GM19043 (cell line): ENCODE results near the gene PALM.
"Not testable (repeated sequence)": the region's sequence is repeated elsewhere in the genome, so short reads cannot be mapped to it uniquely, and the experiment has no call there.

Source experiments
- ATAC-seq: cut with Tn5 transposase; IDR thresholded peaks from one replicate; pipeline ENCODE4 v1.9.1; 2021; ENCODE audit warnings: low read depth; ENCODE audit not compliant: unreplicated experiment

The PALM gene

GRCh38 chr19:703651-704446 lies 4.9 kb upstream of the PALM start:
- ATAC-seq, result no peak

GRCh38 chr19:704447-704741 lies 4.3 kb upstream of the PALM start:
- no peak for ATAC-seq

DNA sequence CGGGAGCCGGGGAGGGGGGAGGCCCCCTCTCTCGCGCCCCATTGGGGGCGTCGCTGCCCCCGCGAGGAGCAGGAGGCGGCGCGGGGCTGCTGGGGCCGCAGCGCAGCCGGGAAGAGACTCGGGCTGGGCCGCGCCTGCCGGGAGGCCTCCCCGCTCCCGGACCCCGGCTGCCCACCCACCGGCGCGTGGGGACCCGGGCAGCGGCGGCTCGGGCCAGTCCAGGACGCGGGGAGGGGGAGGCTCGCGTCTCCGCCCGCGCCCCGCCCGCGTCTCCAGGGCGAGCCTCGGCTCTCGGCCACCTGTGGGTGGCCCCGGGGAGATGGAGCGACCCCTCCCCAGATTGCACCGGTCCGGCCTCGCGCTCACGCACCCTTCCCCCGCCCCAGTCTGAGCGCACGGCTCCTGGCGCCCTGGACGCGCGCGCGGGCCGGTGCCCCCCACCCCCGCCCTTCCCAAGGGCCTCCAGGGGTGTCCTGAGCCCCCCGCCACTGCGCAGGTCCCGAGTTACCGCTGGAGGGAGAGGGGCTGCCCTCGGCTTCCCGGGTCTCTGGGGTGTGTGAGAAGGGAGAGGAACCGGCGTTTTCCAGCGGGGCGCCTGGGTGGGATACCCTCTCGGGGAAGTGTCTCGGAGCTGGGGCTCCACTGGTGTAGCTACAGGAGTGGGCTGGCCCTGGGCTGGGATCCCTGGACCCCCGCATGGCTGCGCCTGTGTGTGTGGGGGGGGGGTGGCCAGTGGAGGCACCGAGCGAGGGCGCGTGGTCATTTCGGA lies 645 bp downstream of the PALM start:
- no peak for ATAC-seq

DNA sequence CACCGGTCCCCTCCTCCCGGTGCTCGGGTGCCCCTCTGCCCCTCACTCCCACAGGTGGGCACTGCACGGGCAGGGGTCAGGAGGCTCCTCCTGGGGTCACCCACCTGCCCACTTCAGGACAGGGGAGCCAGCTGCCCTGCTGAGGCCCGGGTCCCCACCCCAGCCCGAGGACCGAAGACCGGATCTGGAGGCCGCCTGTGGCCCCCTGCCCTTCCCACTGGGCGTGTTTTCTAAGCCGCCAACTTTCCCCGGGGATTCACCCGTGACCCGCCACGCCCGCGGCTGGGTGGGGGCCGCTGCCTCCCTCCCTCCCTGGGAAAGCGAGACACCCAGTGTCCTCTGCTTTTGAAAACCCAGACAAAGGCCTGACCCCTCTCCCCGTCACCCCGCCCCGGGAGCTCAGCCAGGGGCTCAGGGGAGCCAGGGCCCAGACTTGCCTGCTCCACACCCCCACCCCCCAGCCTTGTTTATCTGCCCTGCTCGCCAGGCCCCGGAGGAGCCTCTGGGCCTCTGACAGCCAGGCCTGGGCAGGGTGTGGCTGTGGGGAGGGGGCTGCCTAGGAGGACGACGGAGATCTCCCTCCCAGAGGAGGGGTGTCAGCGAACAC lies 1.3 kb downstream of the PALM start:
- ATAC-seq, result no peak

DNA sequence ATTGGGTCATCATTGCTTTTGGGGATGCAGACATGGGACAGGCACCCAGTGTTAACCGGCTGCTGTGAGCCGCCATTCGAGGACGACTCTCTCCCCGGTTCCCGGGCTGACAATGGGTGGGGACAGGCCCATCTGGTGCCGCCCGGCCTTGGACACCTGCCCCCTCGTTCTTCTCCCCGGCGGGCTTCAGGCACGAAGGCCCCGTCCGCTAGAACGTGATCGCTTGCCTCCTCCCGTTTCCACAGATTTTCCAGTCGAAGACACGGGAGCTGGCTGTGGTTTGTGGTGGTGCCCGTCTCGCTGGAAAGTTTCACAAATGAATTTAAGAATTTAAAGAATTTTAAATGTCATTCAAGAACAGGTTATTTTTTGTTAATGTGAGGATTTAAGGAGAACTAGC lies 2.0 kb downstream of the PALM start:
- ATAC-seq, result no peak

- no peak for ATAC-seq
These were observed 2.5 kb downstream of the PALM start for GRCh38 chr19:711254-711653.

GRCh38 chr19:715347-715746 lies 6.6 kb downstream of the PALM start:
- ATAC-seq, result no peak

DNA sequence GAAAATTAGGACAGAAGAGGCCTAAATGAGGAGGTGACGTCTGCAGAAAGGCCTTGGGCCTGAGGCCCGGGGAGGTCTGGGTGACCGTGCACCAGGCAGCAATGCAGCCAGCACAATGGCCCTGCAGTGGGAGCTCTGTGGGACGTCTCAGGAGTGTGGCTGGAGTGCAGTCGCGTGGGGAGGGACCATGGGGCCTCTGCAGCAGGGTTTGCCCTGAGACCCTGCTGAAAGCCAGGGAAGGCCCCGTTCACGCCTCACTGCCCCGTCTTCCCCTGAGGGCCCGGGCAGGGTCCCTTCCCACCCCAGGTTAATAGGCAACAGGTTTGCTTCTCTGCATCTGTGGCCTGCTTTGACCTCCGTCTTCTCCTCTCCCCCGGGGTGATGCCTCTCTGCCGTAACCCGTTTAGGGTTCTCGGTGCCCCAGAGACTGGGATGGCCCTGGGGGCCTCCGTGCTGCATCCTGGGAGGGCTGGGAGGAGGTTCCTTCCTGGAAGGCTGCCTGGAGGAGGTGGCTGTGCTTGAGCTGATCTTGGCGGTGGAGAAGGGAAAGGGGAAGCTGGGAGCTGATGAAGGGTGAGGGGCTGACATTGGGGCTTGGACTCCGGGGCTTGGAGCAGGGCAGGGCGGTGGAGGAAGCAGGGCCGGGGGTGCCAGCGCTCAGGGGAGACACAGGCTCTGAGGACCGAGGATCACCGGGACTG lies 9.7 kb downstream of the PALM start:
- ATAC-seq, result no peak

DNA sequence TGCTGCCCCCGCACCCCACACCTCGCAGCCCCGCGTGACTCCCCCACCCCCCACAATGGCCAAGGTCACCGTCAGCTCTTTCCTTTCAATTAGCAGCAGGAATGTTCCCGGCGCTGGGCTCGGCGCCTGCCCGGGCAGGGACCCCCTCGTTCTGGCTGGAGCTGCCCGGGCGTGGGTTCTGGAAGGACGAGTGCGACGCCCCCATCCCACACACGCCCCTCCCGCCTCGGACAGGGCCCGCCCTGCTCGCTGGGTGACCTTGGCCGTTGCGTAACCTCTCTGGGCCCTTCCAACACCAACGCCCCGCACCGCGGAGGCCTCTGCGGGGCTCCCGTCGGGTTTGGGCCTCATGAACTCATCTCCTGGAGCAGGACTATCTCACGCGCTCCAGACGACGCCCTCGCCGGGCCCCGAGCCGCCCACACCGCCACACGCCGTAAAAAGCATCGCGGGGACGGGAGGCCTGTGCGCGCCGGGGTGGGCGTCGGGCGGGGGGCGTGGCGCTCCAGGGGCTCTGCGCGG lies 10.3 kb downstream of the PALM start:
- ATAC-seq, result no peak

DNA sequence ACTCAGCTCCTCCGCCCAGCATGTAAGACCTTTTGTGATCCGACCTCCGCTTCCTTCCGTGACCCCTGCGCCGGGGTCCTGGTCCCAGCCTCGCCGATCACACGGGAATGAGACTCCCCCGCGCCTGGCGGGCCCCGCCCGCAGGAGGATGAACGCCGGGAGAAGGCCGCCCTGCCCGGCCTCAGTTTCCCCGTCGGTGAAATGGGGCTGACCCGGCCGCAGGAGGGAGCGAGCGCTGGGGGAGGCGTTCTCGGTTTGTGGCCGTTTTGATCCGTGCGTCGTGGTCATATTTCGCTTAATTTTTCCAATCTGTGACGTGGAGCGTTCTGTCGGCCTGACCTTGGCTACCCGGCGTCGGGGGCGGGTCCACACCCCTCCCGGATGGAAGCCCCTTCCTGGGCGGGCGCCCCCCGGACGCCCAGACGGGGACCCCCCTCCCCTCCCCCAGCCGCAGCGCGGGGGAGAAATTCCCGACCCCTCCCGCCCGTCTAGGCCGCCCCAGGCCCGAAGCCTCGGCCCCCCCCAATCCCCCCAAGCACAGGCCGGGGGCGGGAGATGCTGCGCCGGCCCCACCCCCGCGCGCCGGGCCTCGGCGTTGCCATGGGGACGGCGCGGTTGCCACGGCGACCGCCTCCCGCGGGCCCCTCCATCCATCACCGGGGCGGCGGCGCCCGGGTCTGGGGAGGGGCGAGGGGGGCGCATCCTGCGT lies 11.1 kb downstream of the PALM start:
- ATAC-seq, result no peak

- ATAC-seq, result no peak
These were observed 11.8 kb downstream of the PALM start for GRCh38 chr19:720345-721160.

DNA sequence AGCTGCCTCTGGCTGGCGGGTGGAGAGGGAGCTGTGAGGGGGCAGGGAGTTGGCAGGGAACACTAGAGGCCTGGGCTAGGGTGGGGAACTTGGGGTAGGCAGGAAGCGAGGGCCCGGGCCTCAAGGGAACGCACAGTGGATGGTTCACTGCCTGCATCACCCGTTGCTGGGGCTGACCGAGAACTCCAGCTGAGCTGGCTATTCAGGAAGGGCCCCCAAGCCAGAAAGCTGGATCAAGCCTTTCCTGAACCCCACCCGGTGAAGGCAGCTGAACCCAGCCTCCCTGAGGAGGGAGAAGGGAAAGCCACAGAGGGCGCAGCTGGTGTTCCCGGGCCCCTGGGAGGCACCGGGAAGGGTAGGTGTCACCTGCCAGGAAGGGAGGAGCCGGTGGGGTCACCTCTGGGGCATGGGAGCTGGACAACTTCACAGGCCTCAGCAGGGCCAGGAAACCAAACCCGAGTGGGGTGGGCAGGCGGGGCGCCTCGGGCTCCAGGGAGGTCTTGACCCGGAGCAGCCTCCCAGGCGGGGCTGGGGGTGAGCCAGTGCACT lies 13.9 kb downstream of the PALM start:
- ATAC-seq, result no peak

- ATAC-seq, result no peak
These were observed 14.5 kb downstream of the PALM start for GRCh38 chr19:723247-723646.

GRCh38 chr19:723714-724113 lies 15.0 kb downstream of the PALM start:
- no peak for ATAC-seq

DNA sequence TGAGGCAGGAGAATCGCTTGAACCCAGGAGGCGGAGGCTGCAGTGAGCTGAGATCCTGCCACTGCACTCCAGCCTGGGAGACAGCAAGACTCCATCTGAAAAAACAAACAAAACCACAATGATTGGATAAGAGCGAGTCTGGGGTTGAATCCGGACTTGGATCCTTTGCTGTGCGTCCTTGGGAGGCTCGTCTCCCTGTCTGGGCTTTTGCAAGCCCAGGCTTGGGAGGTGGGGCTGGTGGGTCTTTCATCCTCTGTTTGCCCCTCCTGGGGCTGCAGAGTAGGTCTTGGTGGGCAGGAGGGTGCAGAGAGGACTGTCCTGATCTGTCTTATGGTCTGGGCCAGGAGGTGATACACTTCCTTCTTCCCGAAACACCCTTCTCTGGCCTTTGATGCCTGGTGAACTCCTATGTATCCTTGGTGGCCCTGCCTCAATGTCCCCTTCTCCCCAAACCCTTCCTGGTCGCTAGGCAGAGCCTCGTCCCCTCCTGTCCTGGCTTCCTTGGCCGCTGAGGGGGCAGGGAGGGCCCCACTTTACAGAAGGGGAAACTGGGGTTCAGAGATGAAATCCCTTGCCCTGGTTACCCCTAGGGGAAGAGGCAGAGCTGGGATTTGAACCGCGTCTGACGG lies 16.8 kb downstream of the PALM start:
- ATAC-seq, result no peak

- ATAC-seq, result no peak
These were observed 18.5 kb downstream of the PALM start for GRCh38 chr19:726993-727956.

DNA sequence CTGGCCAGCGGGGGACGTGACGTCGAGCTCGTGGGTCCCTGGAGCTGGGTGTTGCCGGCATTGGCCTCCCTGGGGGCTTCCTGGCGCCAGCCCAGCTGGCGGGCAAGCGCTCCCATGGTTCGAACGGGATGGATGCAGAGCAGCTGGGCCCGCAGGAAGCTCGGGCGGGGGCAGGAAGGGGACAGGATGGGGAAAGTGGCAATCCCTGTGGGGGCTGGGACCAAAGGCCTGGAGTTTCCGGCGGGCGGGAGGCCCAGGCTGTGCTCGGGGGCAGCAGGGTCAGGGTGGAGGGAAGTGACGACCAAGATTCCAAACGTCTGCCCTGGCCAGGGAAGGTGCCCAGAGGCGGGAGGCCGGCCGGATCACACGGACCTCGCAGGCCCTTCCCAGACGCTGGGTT lies 19.3 kb downstream of the PALM start:
- ATAC-seq, result no peak

DNA sequence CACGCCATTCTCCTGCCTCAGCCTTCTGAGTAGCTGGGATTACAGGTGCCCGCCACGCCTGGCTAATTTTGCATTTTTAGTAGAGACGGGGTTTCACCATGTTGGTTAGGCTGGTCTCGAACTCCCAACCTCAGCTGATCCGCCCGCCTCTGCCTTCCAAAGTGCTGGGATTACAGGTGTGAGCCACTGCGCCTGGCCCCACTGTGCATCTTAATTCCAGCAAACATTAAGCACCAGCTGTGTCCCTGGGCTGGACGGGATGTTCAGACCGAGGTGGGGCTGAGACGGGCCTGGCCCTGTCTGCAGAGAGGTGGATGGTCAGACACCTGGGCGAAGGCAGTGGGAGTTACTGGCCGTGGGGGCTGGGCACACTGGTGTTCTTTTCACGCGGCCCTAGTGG lies 20.8 kb downstream of the PALM start:
- not testable (repeated sequence) for ATAC-seq
